Neutrophil (primary cell): ENCODE measurements around the gene ERMARD.

Experiments
- H3K27ac ChIP-seq: fragments of 200-600 bp; sonication (generic); 2 replicates; pipeline ENCODE4 v1.5.1; 2016; ENCODE audit warnings: mild to moderate bottlenecking, moderate library complexity
- H3K27me3 ChIP-seq: fragments of 200-600 bp; sonication (generic); 2 replicates; pipeline ENCODE4 v1.6.0; 2016; ENCODE audit warnings: mild to moderate bottlenecking
- H3K36me3 ChIP-seq: fragments of 200-600 bp; sonication (generic); 2 replicates; pipeline ENCODE4 v1.5.1; 2017
- H3K4me1 ChIP-seq, 2 experiments: fragments of 200-600 bp in 1 of 2; sonication (generic) in 1 of 2; 1 replicate in 1 of 2; 2 replicates in 1 of 2; pipeline versions ENCODE4 v1.5.1 to v1.6.1; 2013 to 2016; ENCODE audit warnings: low read depth in 1 of 2, low read length in 1 of 2, mild to moderate bottlenecking in 1 of 2, moderate library complexity in 1 of 2; ENCODE audit not compliant: control insufficient read depth in 1 of 2, insufficient read depth in 1 of 2
- H3K4me3 ChIP-seq, 2 experiments: fragments of 200-600 bp in 1 of 2; sonication (generic) in 1 of 2; 1 replicate in 1 of 2; 2 replicates in 1 of 2; pipeline ENCODE4 v1.5.1; 2013 to 2016; ENCODE audit warnings: low read depth in 1 of 2, low read length in 1 of 2, mild to moderate bottlenecking in 1 of 2, moderate library complexity in 1 of 2
- H3K9me3 ChIP-seq: fragments of 200-600 bp; sonication (generic); 2 replicates; pipeline ENCODE4 v1.5.1; 2016
- CTCF ChIP-seq: fragments of 200-600 bp; sonication (generic); IDR thresholded peaks from 2 replicates; pipeline ENCODE4 v1.5.1; 2016; ENCODE audit warnings: antibody characterized with exemption

The ERMARD gene

GRCh38 chr6:169820358-169820757, 68.9 kb downstream of the ERMARD start:
- TF ChIP-seq CTCF = no peak
- Histone ChIP-seq H3K4me3 (no peak overlapping the region), H3K36me3 (no peaks in the 10 kb centered on the region), H3K27me3 (peaks cover 34% of the 10 kb centered on the region), H3K4me1 (no peaks in the 10 kb centered on the region), H3K27ac (no peak overlapping the region), H3K9me3 (no peaks in the 10 kb centered on the region)

GRCh38 chr6:169824021-169824420, 72.6 kb downstream of the ERMARD start:
- peaks cover 28% of the 10 kb centered on the region for H3K27me3 ChIP-seq
- TF ChIP-seq CTCF = no peak
- no peak overlapping the region for H3K27ac ChIP-seq
- H3K4me1 ChIP-seq = no peaks in the 10 kb centered on the region
- H3K9me3 ChIP-seq = no peaks in the 10 kb centered on the region
- no peaks in the 10 kb centered on the region for H3K36me3 ChIP-seq
- H3K4me3 ChIP-seq = no peak overlapping the region

DNA sequence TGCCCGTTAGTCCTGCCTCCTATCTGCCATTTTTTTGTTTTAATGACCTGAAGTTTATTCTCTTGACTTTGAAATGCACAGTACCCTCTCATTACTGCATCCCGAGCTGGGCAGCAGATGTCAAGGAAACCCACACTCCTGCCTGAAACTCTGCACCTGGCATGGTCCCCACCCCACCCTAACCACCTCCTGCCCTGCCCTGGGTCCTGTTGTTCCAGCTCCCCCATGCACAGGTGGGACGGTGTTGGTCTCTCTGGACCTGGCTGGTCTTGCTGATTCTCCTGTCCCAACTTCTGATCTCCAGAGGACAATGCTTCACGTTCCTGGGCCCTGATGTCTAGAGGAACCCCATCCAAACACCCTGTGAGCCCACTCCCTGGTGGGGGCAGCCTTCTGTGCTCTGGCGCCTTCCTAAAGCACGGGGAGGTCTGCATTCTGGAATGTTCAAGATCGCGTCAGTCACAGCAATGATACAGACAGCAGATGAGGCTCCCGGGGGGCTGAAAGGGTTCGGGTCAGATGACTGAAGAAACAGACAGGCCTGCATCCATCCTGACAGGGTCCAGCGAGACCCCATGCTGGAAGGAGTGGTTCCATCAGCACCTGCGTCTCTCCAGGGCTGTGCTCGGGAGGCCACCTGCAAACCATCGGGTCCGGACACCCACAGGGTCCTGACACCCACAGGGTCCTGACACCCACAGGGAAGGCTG, 73.6 kb downstream of the ERMARD start:
- no peak for TF ChIP-seq CTCF
- Histone ChIP-seq H3K4me1 (no peaks in the 10 kb centered on the region), H3K27ac (no peak overlapping the region), H3K27me3 (peaks cover 23% of the 10 kb centered on the region), H3K9me3 (no peaks in the 10 kb centered on the region), H3K36me3 (no peaks in the 10 kb centered on the region), H3K4me3 (no peak overlapping the region)

DNA sequence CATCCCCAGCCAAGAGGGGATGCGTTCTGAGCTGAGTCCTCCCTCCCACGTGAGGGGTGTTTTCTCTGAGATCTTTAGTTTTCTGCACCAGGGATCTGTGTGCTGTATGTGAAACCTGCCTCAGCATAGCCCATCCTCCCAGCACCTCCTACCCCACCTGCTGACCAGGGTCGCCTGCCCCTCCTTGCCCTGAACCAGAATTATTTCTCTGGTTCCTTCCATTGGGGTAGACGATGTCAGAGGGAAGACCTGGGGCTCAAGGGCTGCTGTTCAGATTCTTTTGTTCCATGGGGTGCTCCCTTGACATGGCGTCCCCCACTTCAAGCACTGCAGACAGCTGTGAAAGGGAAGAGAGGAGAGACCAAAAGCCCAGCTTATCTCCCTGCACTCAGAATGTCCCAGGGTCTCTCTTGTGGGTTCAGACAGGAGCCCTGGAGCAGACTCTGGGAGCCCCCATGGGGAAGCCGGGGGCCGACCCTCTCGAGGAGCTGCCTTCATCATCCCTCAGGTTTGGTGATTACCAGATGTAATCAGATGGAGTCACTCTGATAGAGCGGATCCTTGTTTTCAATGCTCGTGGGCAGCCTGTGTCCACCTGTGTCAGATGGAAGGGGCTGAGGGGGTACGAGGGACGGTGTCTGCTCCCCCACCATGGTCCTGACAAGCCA, 74.3 kb downstream of the ERMARD start:
- H3K4me3 ChIP-seq = no peak overlapping the region
- H3K9me3 ChIP-seq = no peaks in the 10 kb centered on the region
- H3K27me3 ChIP-seq = peaks cover 23% of the 10 kb centered on the region
- H3K27ac ChIP-seq = no peak overlapping the region
- no peak for TF ChIP-seq CTCF
- H3K36me3 ChIP-seq = no peaks in the 10 kb centered on the region
- no peaks in the 10 kb centered on the region for H3K4me1 ChIP-seq

- no peak overlapping the region for H3K27ac ChIP-seq
- no peaks in the 10 kb centered on the region for H3K4me1 ChIP-seq
- H3K36me3 ChIP-seq = no peaks in the 10 kb centered on the region
- no peak for TF ChIP-seq CTCF
- peaks cover 22% of the 10 kb centered on the region for H3K27me3 ChIP-seq
- no peaks in the 10 kb centered on the region for H3K9me3 ChIP-seq
- no peak overlapping the region for H3K4me3 ChIP-seq
Observed at GRCh38 chr6:169826697-169827096, 75.3 kb downstream of the ERMARD start.
